ENCODE results near the gene DCXR.

Gene DCXR

GRCh38 chr17:82062076-82062983 lies 24.8 kb upstream of the DCXR start:
- TF ChIP-seq POLR2A (IDR thresholded peaks at IDR 0.05; ENCODE audit: low read depth, low read length) (no peak), SPI1 (IDR thresholded peaks at IDR 0.05; ENCODE audit: low read depth, low read length) (no peak), TAF1 (IDR thresholded peaks at IDR 0.05; ENCODE audit: low read depth, low read length) (no peak), PAX5 (IDR thresholded peaks at IDR 0.05; ENCODE audit: insufficient read depth, low read length, severe bottlenecking) (no peak), POLR2AphosphoS5 (IDR thresholded peaks at IDR 0.05; ENCODE audit: low read depth, low read length) (no peak), POU2F2 (IDR thresholded peaks at IDR 0.05; ENCODE audit: low read depth, low read length) (no peak)
- DNase-seq (ENCODE audit: insufficient read length, low spot score) (no peak), FAIRE-seq (no peak)

DNA sequence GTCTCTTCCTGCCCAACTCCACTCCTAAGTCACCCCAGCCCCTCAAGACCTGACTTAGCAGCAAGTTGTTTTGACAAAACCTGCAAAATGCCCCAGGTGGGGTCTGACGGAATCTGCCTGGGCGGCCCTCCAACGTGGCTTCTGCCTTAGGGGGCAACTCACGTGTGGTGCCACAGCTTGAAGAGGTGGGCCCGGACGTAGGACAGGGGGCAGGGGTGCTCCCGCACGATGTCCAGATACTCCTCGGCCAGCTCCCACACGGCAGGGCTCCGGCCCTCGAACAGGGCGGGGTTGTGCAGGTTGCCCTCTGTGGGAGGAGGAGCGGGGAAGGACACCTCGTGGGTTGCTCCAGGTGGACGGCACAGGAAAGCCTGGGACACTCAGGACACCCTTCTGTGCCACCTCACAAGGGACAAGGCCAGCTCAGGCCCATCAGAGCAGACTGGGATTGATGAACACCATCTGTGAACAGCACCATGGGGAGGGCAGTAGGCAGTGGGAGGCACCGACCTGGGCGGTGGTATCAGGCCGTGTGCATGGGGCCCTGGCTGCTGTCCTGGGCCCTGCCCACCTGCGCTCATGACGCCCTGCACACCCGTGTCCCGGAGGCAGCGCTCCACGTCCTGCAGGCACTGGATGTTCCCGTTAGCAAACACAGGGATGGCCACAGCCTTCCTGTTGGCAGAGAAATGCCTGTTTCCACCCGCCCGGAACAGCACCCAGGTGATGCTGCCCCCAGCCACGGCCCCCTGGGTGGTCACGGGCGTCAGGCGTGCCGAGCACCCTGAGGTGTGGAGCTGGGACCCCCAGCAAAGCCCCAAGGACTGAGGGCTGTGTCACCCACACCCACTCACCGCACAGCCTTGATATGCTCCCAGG lies 23.8 kb upstream of the DCXR start:
- DNase-seq (ENCODE audit: insufficient read length, low spot score) = no peak

GRCh38 chr17:82060614-82061013 lies 23.1 kb upstream of the DCXR start:
- TF ChIP-seq POLR2A (IDR thresholded peaks at IDR 0.05; ENCODE audit: low read depth, low read length) (no peak), POLR2AphosphoS5 (IDR thresholded peaks at IDR 0.05; ENCODE audit: low read depth, low read length) (no peak), POU2F2 (IDR thresholded peaks at IDR 0.05; ENCODE audit: low read depth, low read length) (no peak), TAF1 (IDR thresholded peaks at IDR 0.05; ENCODE audit: low read depth, low read length) (no peak), PAX5 (IDR thresholded peaks at IDR 0.05; ENCODE audit: insufficient read depth, low read length, severe bottlenecking) (no peak), SPI1 (IDR thresholded peaks at IDR 0.05; ENCODE audit: low read depth, low read length) (no peak)
- DNase-seq (ENCODE audit: insufficient read length, low spot score) = no peak
- FAIRE-seq = no peak

More for the DNA sequence above, 23.8 kb upstream of the DCXR start:
- TF ChIP-seq POLR2AphosphoS5 (IDR thresholded peaks at IDR 0.05; ENCODE audit: low read depth, low read length) (no peak; the same call in 1 of the 2 replicates), POLR2A (IDR thresholded peaks at IDR 0.05; ENCODE audit: low read depth, low read length) (no peak; the same call in 1 of the 2 replicates), PAX5 (IDR thresholded peaks at IDR 0.05; ENCODE audit: insufficient read depth, low read length, severe bottlenecking) (no peak), SPI1 (IDR thresholded peaks at IDR 0.05; ENCODE audit: low read depth, low read length) (no peak)
- no peak for FAIRE-seq

GRCh38 chr17:82060001-82060380 lies 22.5 kb upstream of the DCXR start:
- DNase-seq (ENCODE audit: insufficient read length, low spot score) (no peak), FAIRE-seq (no peak)
- no peak for TF ChIP-seq TAF1 (IDR thresholded peaks at IDR 0.05; ENCODE audit: low read depth, low read length)
- TF ChIP-seq POLR2A (IDR thresholded peaks at IDR 0.05; ENCODE audit: low read depth, low read length) = no peak
- no peak for TF ChIP-seq SPI1 (IDR thresholded peaks at IDR 0.05; ENCODE audit: low read depth, low read length)
- no peak for TF ChIP-seq PAX5 (IDR thresholded peaks at IDR 0.05; ENCODE audit: insufficient read depth, low read length, severe bottlenecking)
- TF ChIP-seq POLR2AphosphoS5 (IDR thresholded peaks at IDR 0.05; ENCODE audit: low read depth, low read length) = no peak
- no peak for TF ChIP-seq POU2F2 (IDR thresholded peaks at IDR 0.05; ENCODE audit: low read depth, low read length)

DNA sequence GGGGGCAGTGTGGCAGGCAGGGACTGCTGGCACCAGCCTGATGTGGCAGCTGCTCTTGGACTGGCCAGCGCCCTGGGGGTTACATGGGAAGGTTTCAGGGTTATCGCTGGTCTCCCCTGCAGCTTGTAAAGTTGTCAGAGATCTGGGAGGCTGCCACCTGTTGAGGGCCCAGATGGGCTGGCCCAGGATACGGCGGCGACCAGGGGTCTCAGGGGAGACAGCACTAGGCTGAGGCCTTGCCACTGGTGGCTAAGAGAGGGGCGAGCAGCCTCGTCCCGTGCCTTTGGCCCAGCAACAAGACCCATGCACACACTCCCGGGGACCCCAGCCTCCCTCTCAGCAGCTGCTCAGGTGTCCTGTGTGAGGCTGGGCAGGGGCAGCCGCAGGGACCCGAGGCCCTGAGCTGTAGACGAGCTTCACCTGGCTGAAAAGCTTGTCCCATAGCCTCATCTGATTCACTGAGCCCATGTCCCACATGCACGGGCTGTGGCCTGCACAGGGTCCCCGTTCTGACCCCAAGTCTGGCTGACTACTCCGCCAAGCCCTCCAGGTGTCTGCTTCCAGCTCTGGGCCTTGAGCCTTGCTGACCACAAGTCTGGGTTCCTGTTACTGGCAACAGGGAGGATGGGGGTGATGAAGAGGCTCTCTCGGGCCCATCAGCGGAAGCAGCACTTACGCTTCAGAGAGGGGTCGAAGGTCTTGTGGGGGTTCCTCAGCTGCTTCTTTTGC lies 21.9 kb upstream of the DCXR start:
- TF ChIP-seq POLR2A (IDR thresholded peaks at IDR 0.05; ENCODE audit: low read depth, low read length) = 0 out of 2 replicates have a peak, but pooled peaks have one; percentile 28
- no peak for TF ChIP-seq POU2F2 (IDR thresholded peaks at IDR 0.05; ENCODE audit: low read depth, low read length)
- no peak for TF ChIP-seq TAF1 (IDR thresholded peaks at IDR 0.05; ENCODE audit: low read depth, low read length)
- no peak for DNase-seq (ENCODE audit: insufficient read length, low spot score)
- FAIRE-seq = no peak

GRCh38 chr17:82058855-82059249 lies 21.4 kb upstream of the DCXR start:
- FAIRE-seq = no peak
- no peak for DNase-seq (ENCODE audit: insufficient read length, low spot score)

GRCh38 chr17:82058230-82058854 lies 20.8 kb upstream of the DCXR start:
- FAIRE-seq (no peak), DNase-seq (ENCODE audit: insufficient read length, low spot score) (no peak)
- TF ChIP-seq POLR2AphosphoS5 (IDR thresholded peaks at IDR 0.05; ENCODE audit: low read depth, low read length) (no peak), PAX5 (IDR thresholded peaks at IDR 0.05; ENCODE audit: insufficient read depth, low read length, severe bottlenecking) (no peak), POU2F2 (IDR thresholded peaks at IDR 0.05; ENCODE audit: low read depth, low read length) (no peak)

More at GRCh38 chr17:82058855-82059249, 21.4 kb upstream of the DCXR start:
- TF ChIP-seq POLR2A (IDR thresholded peaks at IDR 0.05; ENCODE audit: low read depth, low read length) = no peak
- no peak for TF ChIP-seq SPI1 (IDR thresholded peaks at IDR 0.05; ENCODE audit: low read depth, low read length)
- TF ChIP-seq PAX5 (IDR thresholded peaks at IDR 0.05; ENCODE audit: insufficient read depth, low read length, severe bottlenecking) = no peak
- no peak for TF ChIP-seq POU2F2 (IDR thresholded peaks at IDR 0.05; ENCODE audit: low read depth, low read length)
- no peak for TF ChIP-seq POLR2AphosphoS5 (IDR thresholded peaks at IDR 0.05; ENCODE audit: low read depth, low read length)

- TF ChIP-seq POLR2AphosphoS5 (IDR thresholded peaks at IDR 0.05; ENCODE audit: low read depth, low read length) (peak; percentile 70; the same call in 1 of the 2 replicates), PAX5 (IDR thresholded peaks at IDR 0.05; ENCODE audit: insufficient read depth, low read length, severe bottlenecking) (no peak), POU2F2 (IDR thresholded peaks at IDR 0.05; ENCODE audit: low read depth, low read length) (no peak), POLR2A (IDR thresholded peaks at IDR 0.05; ENCODE audit: low read depth, low read length) (peak; percentile 20; the same call in 1 of the 2 replicates), SPI1 (IDR thresholded peaks at IDR 0.05; ENCODE audit: low read depth, low read length) (no peak), TAF1 (IDR thresholded peaks at IDR 0.05; ENCODE audit: low read depth, low read length) (no peak)
- DNase-seq (ENCODE audit: insufficient read length, low spot score) = no peak
- FAIRE-seq = no peak
These were observed 19.5 kb upstream of the DCXR start for GRCh38 chr17:82056729-82057621.
